A204.1 (cell line): Measurements from ENCODE around the gene PRR27.
"Not testable (repeated sequence)": the region's sequence is repeated elsewhere in the genome, so short reads cannot be mapped to it uniquely, and the experiment has no call there.

Experiments used
- FAIRE-seq: peaks from 2 replicates; lab custom pipeline; 2012; peaks lifted over from hg19 to GRCh38; lab: Jason Lieb, UNC

The PRR27 gene

GRCh38 chr4:70203601-70204000 is 49.6 kb downstream of the PRR27 start:
- FAIRE-seq = no peak

DNA sequence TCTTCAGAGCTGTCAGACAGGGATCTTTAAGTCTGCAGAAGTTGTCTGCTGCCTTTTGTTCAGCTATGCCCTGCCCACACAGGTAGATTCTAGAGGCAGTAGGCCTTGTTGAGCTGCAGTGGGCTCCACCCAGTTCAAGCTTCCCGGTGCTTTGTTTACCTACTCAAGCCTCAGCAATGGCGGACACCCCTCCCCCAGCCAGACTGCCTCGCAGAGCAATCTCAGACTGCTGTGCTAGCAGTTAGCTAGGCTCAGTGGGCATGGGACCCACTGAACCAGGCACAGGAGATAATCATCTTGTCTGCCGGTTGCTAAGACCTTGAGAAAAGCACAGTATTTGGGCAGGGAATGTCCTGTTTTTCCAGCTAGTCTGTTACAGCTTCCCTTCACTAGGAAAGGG is 58.7 kb downstream of the PRR27 start:
- not testable (repeated sequence) for FAIRE-seq
